ENCODE data around the gene ARL2. TPM values are rescaled to one million over a fixed set of nuclear protein-coding genes. Genes with fewer than 3 reads are reported as not detected.

ARL2 gene
- total RNA-seq, 1 experiment from 2014 or later, result 107 TPM

DNA sequence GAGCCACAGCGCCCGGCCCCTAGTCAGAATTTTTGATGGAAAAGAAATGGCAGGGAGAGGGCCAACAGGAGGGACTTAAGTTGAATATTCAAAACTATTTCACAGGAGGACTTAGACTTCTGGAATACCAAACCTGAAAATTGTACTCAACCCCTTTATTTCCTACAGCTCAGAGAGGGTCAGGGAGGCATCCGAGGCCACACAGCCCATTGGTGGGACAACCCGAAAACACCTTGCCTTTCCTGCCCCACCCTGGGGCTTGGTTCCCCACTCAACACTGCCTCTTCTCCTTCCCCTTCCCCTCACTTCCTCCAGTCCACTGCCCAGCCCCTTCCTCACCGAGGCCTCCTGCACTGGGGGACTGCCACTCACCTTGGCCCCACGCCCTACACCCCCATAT, 43.0 kb downstream of the ARL2 start:
- no peaks in the 10 kb centered on the region for H3K4me1 ChIP-seq (ENCODE audit: insufficient read depth, low read length)
- intact Hi-C loops (cut with micrococcal nuclease), result no loop called here
- H3K9me2 ChIP-seq (replicated peaks; ENCODE audit: low read length), result no peaks in the 10 kb centered on the region
- H3K9ac ChIP-seq (ENCODE audit: low read length), result no peak overlapping the region
- no peak overlapping the region for H3K27ac ChIP-seq (ENCODE audit: low read length)
- no peaks in the 10 kb centered on the region for H4K20me1 ChIP-seq (ENCODE audit: low read length)
- H3K27me3 ChIP-seq (ENCODE audit: low read length), result no peaks in the 10 kb centered on the region
- TF ChIP-seq CTCF (conservative IDR thresholded peaks at IDR 0.05; ENCODE audit: low read depth, low read length) (no peak), EZH2phosphoT487 (IDR thresholded peaks at IDR 0.05; ENCODE audit: borderline replicate concordance, low read length) (no peak), EZH2 (IDR thresholded peaks at IDR 0.05; ENCODE audit: low read length, unreplicated experiment) (no peak)
- H3K9me3 ChIP-seq (ENCODE audit: low read length), result no peaks in the 10 kb centered on the region
- no peaks in the 10 kb centered on the region for H3K36me3 ChIP-seq (ENCODE audit: low read depth, low read length)
- ChIA-PET CTCF (no interaction called here), POLR2A (ENCODE audit: unreplicated experiment) (no interaction called here)
- no peaks in the 10 kb centered on the region for H3K79me2 ChIP-seq (ENCODE audit: low read length)
- DNase-seq (no peak), ATAC-seq (no peak)
- H3K4me3 ChIP-seq (ENCODE audit: low read length), result no peak overlapping the region
- no peak overlapping the region for H2AFZ ChIP-seq (ENCODE audit: low read length)
- H3K4me2 ChIP-seq (ENCODE audit: low read length), result no peak overlapping the region
- H3F3A ChIP-seq (ENCODE audit: low read length, unreplicated experiment), result no peaks in the 10 kb centered on the region
- BruUV-seq (replicated peaks), result no TSS peak

GRCh38 chr11:65057526-65057925, 43.6 kb downstream of the ARL2 start:
- CTCF ChIA-PET, result no interaction called here
- Histone ChIP-seq H3K4me2 (ENCODE audit: low read length) (no peak overlapping the region), H3K27me3 (ENCODE audit: low read length) (no peaks in the 10 kb centered on the region), H3K9me2 (replicated peaks; ENCODE audit: low read length) (no peaks in the 10 kb centered on the region), H3K4me1 (ENCODE audit: insufficient read depth, low read length) (no peaks in the 10 kb centered on the region), H3K27ac (ENCODE audit: low read length) (no peak overlapping the region), H3K36me3 (ENCODE audit: low read depth, low read length) (no peaks in the 10 kb centered on the region), H2AFZ (ENCODE audit: low read length) (no peak overlapping the region), H4K20me1 (ENCODE audit: low read length) (no peaks in the 10 kb centered on the region), H3K4me3 (ENCODE audit: low read length) (no peak overlapping the region), H3F3A (ENCODE audit: low read length, unreplicated experiment) (no peaks in the 10 kb centered on the region), H3K9ac (ENCODE audit: low read length) (no peak overlapping the region), H3K79me2 (ENCODE audit: low read length) (no peaks in the 10 kb centered on the region), H3K9me3 (ENCODE audit: low read length) (no peaks in the 10 kb centered on the region)
- DNase-seq, result no peak
- POLR2A ChIA-PET (ENCODE audit: unreplicated experiment), result no interaction called here
- intact Hi-C loops (cut with micrococcal nuclease), result no loop called here
- BruUV-seq (replicated peaks), result no TSS peak
- no peak for ATAC-seq
- TF ChIP-seq EZH2 (IDR thresholded peaks at IDR 0.05; ENCODE audit: low read length, unreplicated experiment) (no peak), CTCF (conservative IDR thresholded peaks at IDR 0.05; ENCODE audit: low read depth, low read length) (no peak), EZH2phosphoT487 (IDR thresholded peaks at IDR 0.05; ENCODE audit: borderline replicate concordance, low read length) (no peak)

GRCh38 chr11:65058012-65058411, 44.1 kb downstream of the ARL2 start:
- DNase-seq (no peak), ATAC-seq (no peak)
- H2AFZ ChIP-seq (ENCODE audit: low read length), result no peak overlapping the region
- no peaks in the 10 kb centered on the region for H3K79me2 ChIP-seq (ENCODE audit: low read length)
- intact Hi-C loops (cut with micrococcal nuclease), result no loop called here
- ChIA-PET POLR2A (ENCODE audit: unreplicated experiment) (no interaction called here), CTCF (no interaction called here)
- no peaks in the 10 kb centered on the region for H3K4me1 ChIP-seq (ENCODE audit: insufficient read depth, low read length)
- no peaks in the 10 kb centered on the region for H3K27me3 ChIP-seq (ENCODE audit: low read length)
- H4K20me1 ChIP-seq (ENCODE audit: low read length), result no peaks in the 10 kb centered on the region
- H3K4me2 ChIP-seq (ENCODE audit: low read length), result no peak overlapping the region
- no peaks in the 10 kb centered on the region for H3F3A ChIP-seq (ENCODE audit: low read length, unreplicated experiment)
- no peak overlapping the region for H3K9ac ChIP-seq (ENCODE audit: low read length)
- no peaks in the 10 kb centered on the region for H3K9me2 ChIP-seq (replicated peaks; ENCODE audit: low read length)
- no TSS peak for BruUV-seq (replicated peaks)
- no peak overlapping the region for H3K27ac ChIP-seq (ENCODE audit: low read length)
- no peaks in the 10 kb centered on the region for H3K9me3 ChIP-seq (ENCODE audit: low read length)
- no peaks in the 10 kb centered on the region for H3K36me3 ChIP-seq (ENCODE audit: low read depth, low read length)
- H3K4me3 ChIP-seq (ENCODE audit: low read length), result no peak overlapping the region
- no peak for TF ChIP-seq CTCF (conservative IDR thresholded peaks at IDR 0.05; ENCODE audit: low read depth, low read length)
- no peak for TF ChIP-seq EZH2phosphoT487 (IDR thresholded peaks at IDR 0.05; ENCODE audit: borderline replicate concordance, low read length)
- TF ChIP-seq EZH2 (IDR thresholded peaks at IDR 0.05; ENCODE audit: low read length, unreplicated experiment), result no peak

Data from PC-3 (cell line).